ENCODE measurements around the gene LCE1C. TPM values are rescaled to one million over a fixed set of nuclear protein-coding genes. Genes with fewer than 3 reads are reported as not detected.

The LCE1C gene
- total RNA-seq, 1 donor from 2014 or later, result not detected

DNA sequence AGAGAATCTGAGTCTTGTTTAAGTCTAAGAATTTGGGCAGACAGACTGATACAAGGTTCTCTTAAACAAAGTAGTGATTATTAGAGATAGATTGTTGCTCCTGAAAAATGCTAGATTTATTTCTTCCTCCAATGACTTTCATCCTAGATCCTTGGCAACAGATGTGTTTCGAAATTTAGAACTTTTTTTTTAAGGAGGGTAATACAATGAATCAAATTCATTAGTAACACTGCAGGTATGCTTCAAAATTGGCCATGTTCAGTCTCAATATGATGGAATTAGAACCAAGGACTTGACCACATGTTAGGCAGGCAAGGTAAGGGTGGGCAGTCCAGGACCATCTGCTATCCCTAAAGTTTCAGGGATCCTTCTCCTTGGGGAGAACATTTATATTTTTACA is 36.0 kb downstream of the LCE1C start:
- ATAC-seq, result no peak
- no peak overlapping the region for H3K4me3 ChIP-seq

DNA sequence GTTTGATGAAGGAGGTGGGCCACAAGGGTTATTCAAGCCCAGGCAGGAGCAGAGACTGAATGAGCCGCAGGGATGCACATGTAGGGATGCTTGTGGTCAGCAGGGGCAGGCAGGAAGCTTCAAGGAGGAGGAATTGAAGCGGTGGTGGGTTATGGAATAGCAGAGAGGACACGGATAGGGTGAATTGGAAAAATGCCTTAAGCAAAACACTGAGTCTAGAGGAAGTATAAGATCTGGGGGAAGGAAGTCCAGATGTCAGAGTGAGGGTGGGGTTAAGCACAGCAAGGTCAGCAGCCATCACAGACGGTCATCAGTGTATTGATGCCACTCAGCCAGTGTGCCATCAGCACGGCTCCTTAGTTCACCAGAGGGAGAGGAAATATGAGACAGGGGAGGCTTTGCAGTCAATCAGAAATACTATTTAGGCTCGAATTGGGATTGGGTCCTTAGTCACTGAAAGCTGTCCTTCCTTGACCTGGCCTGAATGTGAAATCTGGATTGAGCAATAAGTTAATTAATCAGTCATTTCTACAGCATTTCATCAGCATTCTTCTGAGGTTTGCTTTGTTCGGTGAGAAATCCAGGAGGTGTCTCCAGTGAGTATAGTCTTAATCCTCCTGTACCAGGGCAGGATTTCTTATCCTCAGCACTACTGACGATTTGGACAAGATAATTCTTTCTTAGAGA is 37.5 kb downstream of the LCE1C start:
- H3K27me3 ChIP-seq, result no peaks in the 10 kb centered on the region
- H3K27ac ChIP-seq, result no peak overlapping the region
- no peaks in the 10 kb centered on the region for H3K4me1 ChIP-seq
- H3K9me3 ChIP-seq, result no peaks in the 10 kb centered on the region
- no peaks in the 10 kb centered on the region for H3K36me3 ChIP-seq
- H3K4me3 ChIP-seq, result no peak overlapping the region
- no peak for DNase-seq
- intact Hi-C loops (cut with DNase I), result no loop called here
- TF ChIP-seq, protein P1, sequence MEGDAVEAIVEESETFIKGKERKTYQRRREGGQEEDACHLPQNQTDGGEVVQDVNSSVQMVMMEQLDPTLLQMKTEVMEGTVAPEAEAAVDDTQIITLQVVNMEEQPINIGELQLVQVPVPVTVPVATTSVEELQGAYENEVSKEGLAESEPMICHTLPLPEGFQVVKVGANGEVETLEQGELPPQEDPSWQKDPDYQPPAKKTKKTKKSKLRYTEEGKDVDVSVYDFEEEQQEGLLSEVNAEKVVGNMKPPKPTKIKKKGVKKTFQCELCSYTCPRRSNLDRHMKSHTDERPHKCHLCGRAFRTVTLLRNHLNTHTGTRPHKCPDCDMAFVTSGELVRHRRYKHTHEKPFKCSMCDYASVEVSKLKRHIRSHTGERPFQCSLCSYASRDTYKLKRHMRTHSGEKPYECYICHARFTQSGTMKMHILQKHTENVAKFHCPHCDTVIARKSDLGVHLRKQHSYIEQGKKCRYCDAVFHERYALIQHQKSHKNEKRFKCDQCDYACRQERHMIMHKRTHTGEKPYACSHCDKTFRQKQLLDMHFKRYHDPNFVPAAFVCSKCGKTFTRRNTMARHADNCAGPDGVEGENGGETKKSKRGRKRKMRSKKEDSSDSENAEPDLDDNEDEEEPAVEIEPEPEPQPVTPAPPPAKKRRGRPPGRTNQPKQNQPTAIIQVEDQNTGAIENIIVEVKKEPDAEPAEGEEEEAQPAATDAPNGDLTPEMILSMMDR (IDR thresholded peaks at IDR 0.05), result no peak
- no peak for ATAC-seq

More for the DNA sequence above, 36.0 kb downstream of the LCE1C start:
- TF ChIP-seq, protein P1 (IDR thresholded peaks at IDR 0.05), result no peak
- intact Hi-C loops (cut with DNase I), result no loop called here
- Histone ChIP-seq H3K4me1 (no peaks in the 10 kb centered on the region), H3K36me3 (no peaks in the 10 kb centered on the region), H3K27me3 (no peaks in the 10 kb centered on the region), H3K27ac (no peak overlapping the region), H3K9me3 (no peaks in the 10 kb centered on the region)
- DNase-seq, result no peak

DNA sequence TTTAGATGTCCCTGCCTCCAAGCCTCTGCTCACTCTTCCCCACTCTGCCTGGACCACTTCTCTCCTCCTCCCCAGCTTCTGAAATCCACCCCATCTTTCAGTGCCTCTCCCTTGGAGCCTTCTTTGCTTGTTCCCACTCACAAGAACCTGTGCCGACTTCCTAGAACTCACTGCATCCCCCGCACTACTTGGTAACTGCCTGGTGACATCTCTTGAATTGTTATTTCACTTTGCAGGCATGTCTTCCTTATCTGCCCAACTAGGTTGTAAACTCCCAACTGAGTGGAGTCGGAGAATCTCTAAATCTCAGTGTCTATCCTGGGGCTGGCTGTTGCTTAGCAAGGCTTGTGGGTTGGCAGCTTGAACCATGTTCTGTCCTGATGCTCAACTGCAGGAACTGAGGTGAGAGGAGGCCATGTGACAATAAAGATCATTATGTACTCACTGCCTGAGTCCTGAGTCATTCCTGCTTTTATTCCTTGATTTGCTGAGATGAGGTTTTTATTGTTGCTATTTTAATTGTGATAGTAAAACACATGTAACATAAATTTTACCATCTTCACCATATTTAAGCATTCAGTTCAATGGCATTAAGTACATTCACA is 44.7 kb downstream of the LCE1C start:
- Histone ChIP-seq H3K4me1 (no peaks in the 10 kb centered on the region), H3K9me3 (no peaks in the 10 kb centered on the region), H3K27ac (no peak overlapping the region), H3K36me3 (no peaks in the 10 kb centered on the region), H3K4me3 (no peak overlapping the region), H3K27me3 (no peaks in the 10 kb centered on the region)
- TF ChIP-seq, protein P1 (IDR thresholded peaks at IDR 0.05), result no peak
- DNase-seq (no peak), ATAC-seq (no peak)
- intact Hi-C loops (cut with DNase I), result no loop called here

DNA sequence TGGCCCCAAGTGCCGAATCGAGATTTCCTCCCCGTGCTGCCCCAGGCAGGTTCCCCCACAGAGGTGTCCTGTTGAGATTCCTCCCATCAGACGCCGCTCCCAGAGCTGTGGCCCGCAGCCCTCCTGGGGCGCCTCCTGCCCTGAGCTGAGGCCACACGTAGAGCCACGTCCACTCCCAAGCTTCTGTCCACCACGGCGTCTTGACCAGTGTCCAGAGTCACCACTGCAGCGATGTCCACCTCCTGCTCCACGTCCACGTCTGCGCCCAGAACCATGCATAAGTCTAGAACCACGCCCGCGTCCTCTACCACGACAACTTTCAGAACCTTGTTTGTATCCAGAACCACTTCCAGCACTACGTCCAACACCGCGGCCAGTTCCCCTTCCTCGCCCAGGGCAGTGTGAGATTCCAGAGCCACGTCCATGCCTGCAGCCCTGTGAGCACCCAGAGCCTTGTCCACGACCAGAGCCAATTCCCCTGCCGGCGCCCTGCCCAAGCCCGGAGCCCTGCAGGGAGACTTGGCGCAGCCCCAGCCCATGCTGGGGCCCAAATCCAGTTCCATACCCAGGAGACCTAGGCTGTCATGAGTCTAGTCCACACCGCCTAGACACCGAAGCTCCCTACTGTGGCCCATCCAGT is 45.8 kb downstream of the LCE1C start:
- DNase-seq (no peak), ATAC-seq (peak; percentile 23)
- no peaks in the 10 kb centered on the region for H3K27me3 ChIP-seq
- intact Hi-C loops (cut with DNase I), result no loop called here
- H3K36me3 ChIP-seq, result no peaks in the 10 kb centered on the region
- H3K27ac ChIP-seq, result no peak overlapping the region
- H3K4me1 ChIP-seq, result no peaks in the 10 kb centered on the region
- TF ChIP-seq, protein P1 (IDR thresholded peaks at IDR 0.05), result no peak
- no peaks in the 10 kb centered on the region for H3K9me3 ChIP-seq
- no peak overlapping the region for H3K4me3 ChIP-seq

DNA sequence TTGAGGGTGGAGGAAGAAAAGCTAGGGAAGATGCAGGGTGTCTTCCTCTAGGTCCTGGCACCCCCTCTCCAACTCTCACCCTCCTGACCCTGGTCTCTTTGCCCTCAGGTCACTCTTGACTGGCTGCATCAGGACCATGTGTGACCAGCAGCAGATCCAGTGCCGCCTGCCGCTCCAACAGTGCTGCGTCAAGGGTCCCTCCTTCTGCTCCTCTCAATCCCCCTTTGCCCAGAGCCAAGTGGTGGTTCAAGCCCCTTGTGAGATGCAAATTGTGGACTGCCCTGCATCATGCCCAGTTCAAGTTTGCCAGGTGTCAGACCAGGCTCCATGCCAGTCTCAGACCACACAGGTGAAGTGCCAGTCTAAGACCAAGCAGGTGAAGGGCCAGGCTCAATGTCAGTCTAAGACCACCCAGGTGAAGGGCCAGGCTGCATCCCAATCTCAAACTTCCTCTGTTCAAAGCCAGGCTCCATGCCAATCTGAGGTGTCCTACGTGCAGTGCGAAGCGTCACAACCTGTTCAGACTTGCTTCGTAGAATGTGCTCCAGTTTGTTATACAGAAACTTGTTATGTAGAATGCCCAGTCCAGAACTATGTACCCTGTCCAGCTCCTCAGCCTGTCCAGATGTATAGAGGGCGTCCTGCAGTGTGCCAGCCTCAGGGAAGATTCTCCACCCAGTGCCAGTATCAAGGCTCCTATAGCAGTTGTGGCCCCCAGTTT is 46.8 kb downstream of the LCE1C start:
- intact Hi-C loops (cut with DNase I), result no loop called here
- ATAC-seq, result peak; percentile 8

More for the DNA sequence above, 46.8 kb downstream of the LCE1C start:
- DNase-seq, result no peak
- Histone ChIP-seq H3K9me3 (no peaks in the 10 kb centered on the region), H3K36me3 (no peaks in the 10 kb centered on the region), H3K27ac (no peak overlapping the region), H3K4me1 (no peaks in the 10 kb centered on the region), H3K4me3 (no peak overlapping the region), H3K27me3 (no peaks in the 10 kb centered on the region)
- TF ChIP-seq, protein P1 (IDR thresholded peaks at IDR 0.05), result no peak
